Lower leg skin (tissue), 4 donors: ENCODE results near the gene NUDT1. TPM values are rescaled to one million over a fixed set of nuclear protein-coding genes. Genes with fewer than 3 reads are reported as not detected.

Source experiments
- DNase-seq, 2 donors: peaks; one replicate each; pipeline ENCODE4 v3.0.0-alpha.2; 2019; ENCODE audit warnings: low spot score in 2 of 2
- H3K4me3 ChIP-seq: fragments of 200-600 bp; sonication (generic); 2 replicates; pipeline ENCODE4 v1.5.1; 2017; ENCODE audit warnings: mild to moderate bottlenecking, low read depth; ENCODE audit not compliant: poor library complexity, severe bottlenecking
- POLR2A ChIP-seq, 2 donors: fragments of 450-650 bp; IDR thresholded peaks; one replicate each; pipeline ENCODE4 v1.6.1; 2016 to 2017; ENCODE audit warnings: antibody characterized with exemption in 2 of 2, mild to moderate bottlenecking in 1 of 2, moderate library complexity in 1 of 2
- WGBS, 2 donors: methylation state at CpG; one replicate each; pipeline ENCODE4 v1.1.5; 2018; 5-methylcytosine and 5-hydroxymethylcytosine counted together
- intact Hi-C: fragments of 100-400 bp; cut with DNase I; formaldehyde crosslinking; loops from one replicate; pipeline ENCODE4 v1.15.0; 2023; ENCODE audit warnings: low total_unique reads
- total RNA-seq, 4 donors: library from RNA; depleted of rRNA; stranded (reverse); fragments of >200 nt; gene quantifications; one replicate each; pipeline ENCODE4 v1.1.0, GENCODE V29; 2016
- TF ChIP-seq, protein P1 (sequence below), 3 donors: fragments of 450-650 bp; IDR thresholded peaks; one replicate each; pipeline ENCODE4 v1.5.1; 2016; ENCODE audit warnings: antibody characterized with exemption in 3 of 3, mild to moderate bottlenecking in 3 of 3, moderate library complexity in 2 of 3

The NUDT1 gene
- total RNA-seq, 4 donors from 2014 or later: 33.2 to 43.1 (median 35.8) TPM

GRCh38 chr7:2222516-2222915 is 19.5 kb upstream of the NUDT1 start:
- WGBS, 2 donors: 94 to 96% methylated on average over 22 of the region's 22 CpGs
- intact Hi-C loops: no loop called here
- DNase-seq: no peak
- no peak overlapping the region for H3K4me3 ChIP-seq
- no peak for TF ChIP-seq POLR2A (IDR thresholded peaks at IDR 0.05)
- TF ChIP-seq, protein P1, sequence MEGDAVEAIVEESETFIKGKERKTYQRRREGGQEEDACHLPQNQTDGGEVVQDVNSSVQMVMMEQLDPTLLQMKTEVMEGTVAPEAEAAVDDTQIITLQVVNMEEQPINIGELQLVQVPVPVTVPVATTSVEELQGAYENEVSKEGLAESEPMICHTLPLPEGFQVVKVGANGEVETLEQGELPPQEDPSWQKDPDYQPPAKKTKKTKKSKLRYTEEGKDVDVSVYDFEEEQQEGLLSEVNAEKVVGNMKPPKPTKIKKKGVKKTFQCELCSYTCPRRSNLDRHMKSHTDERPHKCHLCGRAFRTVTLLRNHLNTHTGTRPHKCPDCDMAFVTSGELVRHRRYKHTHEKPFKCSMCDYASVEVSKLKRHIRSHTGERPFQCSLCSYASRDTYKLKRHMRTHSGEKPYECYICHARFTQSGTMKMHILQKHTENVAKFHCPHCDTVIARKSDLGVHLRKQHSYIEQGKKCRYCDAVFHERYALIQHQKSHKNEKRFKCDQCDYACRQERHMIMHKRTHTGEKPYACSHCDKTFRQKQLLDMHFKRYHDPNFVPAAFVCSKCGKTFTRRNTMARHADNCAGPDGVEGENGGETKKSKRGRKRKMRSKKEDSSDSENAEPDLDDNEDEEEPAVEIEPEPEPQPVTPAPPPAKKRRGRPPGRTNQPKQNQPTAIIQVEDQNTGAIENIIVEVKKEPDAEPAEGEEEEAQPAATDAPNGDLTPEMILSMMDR (IDR thresholded peaks at IDR 0.05): no peak

DNA sequence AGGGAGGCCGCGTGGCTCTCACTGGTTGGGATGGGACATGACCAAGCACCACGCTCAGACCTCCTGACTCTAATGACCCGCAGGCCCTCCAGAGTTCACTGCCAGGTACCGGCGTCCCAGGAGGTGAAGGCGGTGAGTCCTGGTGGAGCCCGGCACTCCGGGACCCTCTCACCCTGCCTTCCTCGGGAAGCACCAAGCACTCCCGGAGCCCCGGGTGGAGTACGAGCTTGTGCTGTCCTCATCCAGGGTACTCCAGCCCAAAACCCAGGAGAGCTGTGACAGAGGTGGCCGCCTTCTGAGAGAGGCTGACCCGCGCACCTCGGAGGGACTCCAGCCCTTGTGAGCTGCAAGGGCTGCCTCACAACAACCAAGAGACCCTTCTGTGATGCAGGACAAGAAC is 18.7 kb upstream of the NUDT1 start:
- TF ChIP-seq POLR2A (IDR thresholded peaks at IDR 0.05): no peak
- TF ChIP-seq, protein P1 (IDR thresholded peaks at IDR 0.05): no peak
- no peak for DNase-seq
- intact Hi-C loops: no loop called here
- 95 to 99% methylated on average over 12 to 17 of the region's 17 CpGs for WGBS, 2 donors
- no peak overlapping the region for H3K4me3 ChIP-seq

DNA sequence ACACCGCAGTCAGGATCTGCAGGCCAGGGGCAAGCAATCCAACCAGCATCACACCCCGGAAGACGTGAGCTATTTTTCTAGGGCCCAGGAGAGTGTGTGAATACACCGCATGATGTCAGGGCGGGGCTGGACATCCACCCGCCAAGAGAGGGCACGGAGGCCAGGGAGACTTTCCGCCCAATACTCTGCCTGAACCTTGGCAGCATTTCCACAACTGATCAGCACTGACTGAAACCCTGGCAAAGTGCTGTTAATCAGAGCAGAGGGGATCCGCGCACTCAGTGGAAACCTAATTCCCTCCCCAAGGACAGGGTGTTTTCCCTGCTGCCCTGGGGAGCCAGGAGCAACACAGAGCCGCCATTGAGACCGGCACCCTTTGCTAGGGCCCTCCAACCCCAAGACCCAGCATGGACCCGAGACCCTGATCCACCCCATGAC is 17.5 kb upstream of the NUDT1 start:
- 53 to 59% methylated on average over 13 of the region's 13 CpGs for WGBS, 2 donors
- no peak for DNase-seq

GRCh38 chr7:2224934-2225333 is 17.1 kb upstream of the NUDT1 start:
- WGBS, 2 donors: 64 to 68% methylated on average over 4 of the region's 4 CpGs
- intact Hi-C loops: no loop called here
- TF ChIP-seq POLR2A (IDR thresholded peaks at IDR 0.05): no peak
- no peak overlapping the region for H3K4me3 ChIP-seq
- DNase-seq: peak in 1 of 2 donors; percentile 50

More for the DNA sequence above, 17.5 kb upstream of the NUDT1 start:
- intact Hi-C loops: no loop called here
- H3K4me3 ChIP-seq: no peak overlapping the region
- TF ChIP-seq, protein P1 (IDR thresholded peaks at IDR 0.05): no peak
- TF ChIP-seq POLR2A (IDR thresholded peaks at IDR 0.05): no peak

DNA sequence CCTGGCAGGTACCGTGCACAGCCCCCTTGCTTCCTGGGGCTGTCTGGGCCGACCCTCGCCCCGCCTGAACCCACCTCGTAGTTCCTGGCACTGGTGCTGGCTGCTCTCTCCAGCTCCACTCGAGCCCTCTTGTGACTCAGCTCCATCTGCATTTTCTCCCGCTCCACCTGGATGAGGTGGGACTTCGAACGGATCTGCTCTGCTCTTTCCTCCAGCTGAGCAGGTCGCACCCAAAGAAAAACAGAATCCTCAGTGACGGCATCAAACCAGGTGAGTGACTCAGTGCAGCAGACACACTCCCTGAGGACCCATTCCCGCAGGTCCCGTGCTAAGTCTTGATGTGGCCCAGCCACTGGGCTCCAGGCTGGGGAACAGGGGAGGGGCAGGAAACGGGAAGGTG is 16.7 kb upstream of the NUDT1 start:
- DNase-seq: peak in 1 of 2 donors; percentile 44
- no peak overlapping the region for H3K4me3 ChIP-seq
- WGBS, 2 donors: 65 to 79% methylated on average over 14 of the region's 14 CpGs
- TF ChIP-seq, protein P1 (IDR thresholded peaks at IDR 0.05): no peak
- TF ChIP-seq POLR2A (IDR thresholded peaks at IDR 0.05): no peak
- intact Hi-C loops: no loop called here

GRCh38 chr7:2225830-2226229 is 16.2 kb upstream of the NUDT1 start:
- TF ChIP-seq POLR2A (IDR thresholded peaks at IDR 0.05): no peak
- TF ChIP-seq, protein P1 (IDR thresholded peaks at IDR 0.05): no peak
- intact Hi-C loops: no loop called here
- H3K4me3 ChIP-seq: no peak overlapping the region
- WGBS, 2 donors: 90 to 94% methylated on average over 13 of the region's 13 CpGs
- no peak for DNase-seq
